ENCODE results near the gene ODAD2. TPM values are rescaled to one million over a fixed set of nuclear protein-coding genes. Genes with fewer than 3 reads are reported as not detected.

The ODAD2 gene
- total RNA-seq (under 1 TPM in 1 of 2 donors, not detected in 1; 0.78 TPM), total RNA-seq (0 to 0.23 reads per million in 2 donors)

- DNase-seq = no peak
These were observed at the start of gene ODAD2 for GRCh38 chr10:27998954-27999275. Gene ODAD2, minus strand, starts transcription at chr10:27999079. Its CDS starts 3,937 bp downstream, at chr10:27995142.

GRCh38 chr10:28047061-28047460 is 48.2 kb upstream of the ODAD2 start:
- Mint-ChIP-seq H3K27ac (no peak overlapping the region), H3K27me3 (no peaks in the 10 kb centered on the region), H3K4me3 (no peak overlapping the region), H3K36me3 (ENCODE audit: low read depth) (no peaks in the 10 kb centered on the region), H3K4me1 (no peaks in the 10 kb centered on the region)
- DNase-seq (no peak), ATAC-seq (no peak)
- no peaks in the 10 kb centered on the region for H3K9me3 ChIP-seq (ENCODE audit: control insufficient read depth, low read length, poor library complexity, severe bottlenecking)

More at GRCh38 chr10:27998954-27999275, at the start of gene ODAD2:
- H3K27ac Mint-ChIP-seq = peak within 1 kb of the TSS; percentile 68
- peaks cover 14% of the 10 kb centered on the region for H3K4me1 Mint-ChIP-seq
- H3K4me3 Mint-ChIP-seq = peak within 1 kb of the TSS; percentile 97
- no peak for ATAC-seq
- H3K27me3 Mint-ChIP-seq = peaks cover 71% of the 10 kb centered on the region
- H3K36me3 Mint-ChIP-seq (ENCODE audit: low read depth) = no peaks in the 10 kb centered on the region
- no peaks in the 10 kb centered on the region for H3K9me3 ChIP-seq (ENCODE audit: control insufficient read depth, low read length, poor library complexity, severe bottlenecking)

GRCh38 chr10:28046579-28046978 is 47.7 kb upstream of the ODAD2 start:
- H3K9me3 ChIP-seq (ENCODE audit: control insufficient read depth, low read length, poor library complexity, severe bottlenecking) = no peaks in the 10 kb centered on the region
- Mint-ChIP-seq H3K4me3 (no peak overlapping the region), H3K27ac (no peak overlapping the region), H3K36me3 (ENCODE audit: low read depth) (no peaks in the 10 kb centered on the region), H3K27me3 (no peaks in the 10 kb centered on the region), H3K4me1 (no peaks in the 10 kb centered on the region)
- DNase-seq (no peak), ATAC-seq (no peak)

- ATAC-seq (no peak), DNase-seq (no peak)
- Mint-ChIP-seq H3K27me3 (no peaks in the 10 kb centered on the region), H3K36me3 (ENCODE audit: low read depth) (no peaks in the 10 kb centered on the region), H3K4me1 (no peaks in the 10 kb centered on the region), H3K27ac (no peak overlapping the region), H3K4me3 (no peak overlapping the region)
- H3K9me3 ChIP-seq (ENCODE audit: control insufficient read depth, low read length, poor library complexity, severe bottlenecking) = no peaks in the 10 kb centered on the region
These were observed 45.1 kb upstream of the ODAD2 start for GRCh38 chr10:28043941-28044340.

- H3K27ac Mint-ChIP-seq = no peak overlapping the region
- no peaks in the 10 kb centered on the region for H3K4me1 Mint-ChIP-seq
- H3K36me3 Mint-ChIP-seq (ENCODE audit: low read depth) = peaks cover 2% of the 10 kb centered on the region
- H3K9me3 ChIP-seq (ENCODE audit: control insufficient read depth, low read length, poor library complexity, severe bottlenecking) = no peaks in the 10 kb centered on the region
- DNase-seq (no peak), ATAC-seq (no peak)
- H3K4me3 Mint-ChIP-seq = no peak overlapping the region
- peaks cover 12% of the 10 kb centered on the region for H3K27me3 Mint-ChIP-seq
These were observed 37.7 kb upstream of the ODAD2 start for GRCh38 chr10:28036587-28036986.

GRCh38 chr10:28020993-28021982 is 22.4 kb upstream of the ODAD2 start:
- ATAC-seq = no peak
- Mint-ChIP-seq H3K36me3 (ENCODE audit: low read depth) (peaks cover 2% of the 10 kb centered on the region), H3K4me3 (peak overlapping the region; percentile 22), H3K27me3 (peaks cover 44% of the 10 kb centered on the region), H3K27ac (no peak overlapping the region), H3K4me1 (no peaks in the 10 kb centered on the region)
- DNase-seq = no peak
- no peaks in the 10 kb centered on the region for H3K9me3 ChIP-seq (ENCODE audit: control insufficient read depth, low read length, poor library complexity, severe bottlenecking)

GRCh38 chr10:28020080-28020860 is 21.4 kb upstream of the ODAD2 start:
- Mint-ChIP-seq H3K27ac (no peak overlapping the region), H3K36me3 (ENCODE audit: low read depth) (peaks cover 2% of the 10 kb centered on the region), H3K4me3 (no peak overlapping the region), H3K4me1 (no peaks in the 10 kb centered on the region), H3K27me3 (peaks cover 38% of the 10 kb centered on the region)
- ATAC-seq = no peak
- H3K9me3 ChIP-seq (ENCODE audit: control insufficient read depth, low read length, poor library complexity, severe bottlenecking) = peaks cover 3% of the 10 kb centered on the region
- DNase-seq = no peak

GRCh38 chr10:28014651-28015050 is 15.8 kb upstream of the ODAD2 start:
- Mint-ChIP-seq H3K4me3 (no peak overlapping the region), H3K36me3 (ENCODE audit: low read depth) (no peaks in the 10 kb centered on the region), H3K27ac (no peak overlapping the region), H3K4me1 (no peaks in the 10 kb centered on the region), H3K27me3 (peaks cover 16% of the 10 kb centered on the region)
- DNase-seq (no peak), ATAC-seq (no peak)
- H3K9me3 ChIP-seq (ENCODE audit: control insufficient read depth, low read length, poor library complexity, severe bottlenecking) = peaks cover 3% of the 10 kb centered on the region

- peaks cover 3% of the 10 kb centered on the region for H3K9me3 ChIP-seq (ENCODE audit: control insufficient read depth, low read length, poor library complexity, severe bottlenecking)
- Mint-ChIP-seq H3K27ac (no peak overlapping the region), H3K4me3 (no peak overlapping the region), H3K36me3 (ENCODE audit: low read depth) (no peaks in the 10 kb centered on the region), H3K4me1 (no peaks in the 10 kb centered on the region), H3K27me3 (peaks cover 22% of the 10 kb centered on the region)
- ATAC-seq (no peak), DNase-seq (no peak)
These were observed 14.2 kb upstream of the ODAD2 start for GRCh38 chr10:28012990-28013515.

- H3K27me3 Mint-ChIP-seq = peaks cover 41% of the 10 kb centered on the region
These were observed 11.9 kb upstream of the ODAD2 start for GRCh38 chr10:28010821-28011220.

GRCh38 chr10:28008054-28008453 is 9.2 kb upstream of the ODAD2 start:
- no peaks in the 10 kb centered on the region for H3K9me3 ChIP-seq (ENCODE audit: control insufficient read depth, low read length, poor library complexity, severe bottlenecking)
- no peak overlapping the region for H3K4me3 Mint-ChIP-seq
- ATAC-seq (no peak), DNase-seq (no peak)
- H3K27ac Mint-ChIP-seq = no peak overlapping the region
- H3K36me3 Mint-ChIP-seq (ENCODE audit: low read depth) = no peaks in the 10 kb centered on the region
- no peaks in the 10 kb centered on the region for H3K4me1 Mint-ChIP-seq
- peaks cover 57% of the 10 kb centered on the region for H3K27me3 Mint-ChIP-seq

More at GRCh38 chr10:28010821-28011220, 11.9 kb upstream of the ODAD2 start:
- DNase-seq = no peak
- peaks cover 3% of the 10 kb centered on the region for H3K9me3 ChIP-seq (ENCODE audit: control insufficient read depth, low read length, poor library complexity, severe bottlenecking)
- Mint-ChIP-seq H3K36me3 (ENCODE audit: low read depth) (no peaks in the 10 kb centered on the region), H3K27ac (no peak overlapping the region), H3K4me3 (no peak overlapping the region), H3K4me1 (no peaks in the 10 kb centered on the region)
- no peak for ATAC-seq

- H3K9me3 ChIP-seq (ENCODE audit: control insufficient read depth, low read length, poor library complexity, severe bottlenecking) = no peaks in the 10 kb centered on the region
- DNase-seq = no peak
- Mint-ChIP-seq H3K27ac (no peak overlapping the region), H3K27me3 (peaks cover 74% of the 10 kb centered on the region), H3K4me3 (no peak overlapping the region), H3K4me1 (peaks cover 14% of the 10 kb centered on the region), H3K36me3 (ENCODE audit: low read depth) (no peaks in the 10 kb centered on the region)
- no peak for ATAC-seq
These were observed 2.5 kb upstream of the ODAD2 start for GRCh38 chr10:28001353-28001752.
